T-helper 22 cell (primary cell): ENCODE results near the gene PXN.
"Not testable (repeated sequence)": the region's sequence is repeated elsewhere in the genome, so short reads cannot be mapped to it uniquely, and the experiment has no call there.

Experiments
- DNase-seq: peaks from one replicate; pipeline ENCODE4 v3.0.0-alpha.2; 2020; ENCODE audit warnings: low read depth

PXN gene

DNA sequence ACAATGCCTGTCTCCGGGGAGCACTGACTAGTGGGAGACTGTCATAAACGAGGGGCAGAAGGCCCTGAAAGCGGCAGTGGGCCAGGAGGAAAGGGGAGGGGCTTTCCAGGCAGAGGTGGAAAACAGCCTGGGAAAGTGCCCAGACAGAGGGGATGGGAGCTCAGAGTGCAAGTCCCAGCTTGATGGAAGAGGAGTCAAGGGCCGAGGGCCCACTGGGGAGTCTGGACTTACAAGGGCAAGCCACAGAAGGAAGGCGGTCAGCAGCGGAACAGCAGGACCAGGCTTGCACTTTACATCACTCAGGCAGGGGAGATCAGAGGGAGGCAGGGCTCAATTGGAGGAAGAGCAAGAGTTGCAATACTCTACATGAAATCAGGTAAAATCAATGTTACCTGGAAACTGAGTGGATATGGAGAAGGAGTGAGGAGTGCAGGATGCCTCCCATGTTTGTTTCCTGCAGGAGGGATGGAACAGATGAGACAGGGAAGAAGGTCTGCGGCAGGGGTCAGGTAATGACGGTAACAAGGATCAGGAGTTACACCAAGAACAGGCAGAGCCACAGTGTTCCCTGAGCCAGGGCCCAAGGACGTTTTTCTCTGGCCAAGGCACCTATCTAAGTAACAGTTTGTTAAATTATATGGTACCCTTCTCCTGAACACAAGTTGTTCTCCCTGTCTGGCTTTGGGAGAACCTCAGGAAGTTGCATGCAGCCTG is 23.8 kb downstream of the PXN start:
- no peak for DNase-seq

DNA sequence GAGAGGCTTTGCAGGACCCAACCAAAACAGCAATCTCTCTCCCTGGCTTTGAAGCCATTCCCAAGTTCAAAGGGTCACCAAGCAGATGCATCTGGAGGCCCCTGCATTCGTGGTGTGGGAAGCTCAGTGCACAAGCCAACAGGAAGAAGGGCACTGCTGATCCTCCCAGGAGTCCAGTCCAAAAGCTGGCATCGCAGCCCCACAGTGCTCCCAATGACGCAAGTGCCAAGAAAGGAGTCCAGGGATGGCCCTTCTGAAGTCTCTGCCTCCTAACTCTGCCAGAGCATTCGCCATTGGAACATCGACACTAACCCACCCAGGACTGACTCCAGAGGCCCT is 25.1 kb downstream of the PXN start:
- DNase-seq, result no peak

DNA sequence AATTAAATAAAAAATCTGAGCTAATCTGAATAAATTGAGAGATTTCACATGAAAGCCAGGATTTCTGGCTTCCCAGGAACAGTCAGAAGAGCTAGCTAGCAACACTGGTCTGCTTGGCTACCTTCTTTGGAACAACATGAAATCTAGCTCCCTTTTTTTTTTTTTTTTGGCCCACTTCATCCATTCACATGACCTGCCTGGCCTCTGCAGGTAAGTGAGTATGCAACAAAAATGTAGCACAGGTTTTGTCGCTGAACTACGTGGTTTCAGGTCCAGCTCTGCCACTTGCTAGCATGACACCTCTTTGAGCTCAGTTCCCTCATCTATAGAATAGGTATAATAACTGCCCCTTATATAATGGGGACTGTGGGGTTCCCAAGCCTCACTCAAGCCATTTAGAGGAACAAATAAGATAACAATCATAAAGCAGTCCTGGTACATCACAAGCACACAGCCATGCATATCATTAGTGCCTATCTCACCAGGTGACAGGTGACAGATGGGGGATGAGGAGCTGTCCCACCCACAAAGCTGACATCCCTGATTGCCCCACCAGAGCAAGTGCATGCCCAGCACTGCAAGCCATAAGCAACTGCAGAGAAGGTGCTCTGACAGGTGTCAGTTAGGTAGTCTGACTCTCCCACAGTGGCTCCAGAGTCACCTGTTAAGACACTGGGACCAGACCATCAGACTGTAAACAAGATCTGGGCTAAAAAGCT is 25.6 kb downstream of the PXN start:
- DNase-seq, result no peak

DNA sequence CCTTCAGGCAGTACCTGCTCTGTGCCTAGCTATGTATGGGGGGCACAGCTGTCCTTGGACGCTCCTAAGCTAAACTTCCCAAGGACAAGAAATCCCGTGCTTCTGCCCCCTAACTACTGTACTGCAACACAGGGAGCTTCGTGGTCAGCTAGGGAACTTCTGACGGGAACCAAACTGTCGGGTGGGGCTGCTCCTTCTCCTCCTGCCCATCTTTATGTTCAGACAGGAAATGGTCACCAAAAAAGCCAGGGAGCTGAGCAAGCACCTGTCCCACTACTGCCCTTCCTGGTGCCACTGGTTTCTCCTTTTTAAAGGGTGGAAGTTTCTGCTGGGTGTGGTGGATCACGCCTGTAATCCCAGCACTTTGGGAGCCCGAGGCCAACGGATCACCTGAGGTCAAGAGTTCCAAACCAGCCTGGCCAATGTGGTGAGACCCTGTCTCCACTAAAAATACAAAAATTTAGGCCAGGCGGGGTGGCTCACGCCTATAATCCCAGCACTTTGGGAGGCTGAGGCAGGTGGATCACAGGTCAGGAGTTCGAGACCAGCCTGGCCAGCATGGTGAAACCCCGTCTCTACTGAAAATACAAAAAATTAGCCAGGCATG is 26.6 kb downstream of the PXN start:
- DNase-seq, result no peak

DNA sequence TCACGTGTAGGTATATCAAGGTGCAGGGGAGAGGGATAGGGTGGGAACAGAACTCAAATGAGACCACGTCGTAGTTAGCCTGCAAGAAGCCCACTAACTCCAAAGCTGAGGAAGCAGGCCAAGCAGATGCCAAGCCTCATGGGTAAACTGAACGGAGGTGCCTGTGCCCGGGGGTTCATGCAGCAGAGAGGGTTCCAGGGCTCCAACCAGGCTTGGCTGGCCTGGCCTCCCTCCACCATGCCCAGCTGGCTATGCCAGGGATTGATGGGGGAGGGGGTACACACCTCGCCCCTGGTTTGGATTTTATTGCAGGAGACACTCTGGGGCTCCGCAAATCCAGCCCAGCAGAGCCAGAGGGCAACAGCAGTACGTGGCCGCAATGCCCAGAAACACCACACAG is 27.3 kb downstream of the PXN start:
- no peak for DNase-seq

DNA sequence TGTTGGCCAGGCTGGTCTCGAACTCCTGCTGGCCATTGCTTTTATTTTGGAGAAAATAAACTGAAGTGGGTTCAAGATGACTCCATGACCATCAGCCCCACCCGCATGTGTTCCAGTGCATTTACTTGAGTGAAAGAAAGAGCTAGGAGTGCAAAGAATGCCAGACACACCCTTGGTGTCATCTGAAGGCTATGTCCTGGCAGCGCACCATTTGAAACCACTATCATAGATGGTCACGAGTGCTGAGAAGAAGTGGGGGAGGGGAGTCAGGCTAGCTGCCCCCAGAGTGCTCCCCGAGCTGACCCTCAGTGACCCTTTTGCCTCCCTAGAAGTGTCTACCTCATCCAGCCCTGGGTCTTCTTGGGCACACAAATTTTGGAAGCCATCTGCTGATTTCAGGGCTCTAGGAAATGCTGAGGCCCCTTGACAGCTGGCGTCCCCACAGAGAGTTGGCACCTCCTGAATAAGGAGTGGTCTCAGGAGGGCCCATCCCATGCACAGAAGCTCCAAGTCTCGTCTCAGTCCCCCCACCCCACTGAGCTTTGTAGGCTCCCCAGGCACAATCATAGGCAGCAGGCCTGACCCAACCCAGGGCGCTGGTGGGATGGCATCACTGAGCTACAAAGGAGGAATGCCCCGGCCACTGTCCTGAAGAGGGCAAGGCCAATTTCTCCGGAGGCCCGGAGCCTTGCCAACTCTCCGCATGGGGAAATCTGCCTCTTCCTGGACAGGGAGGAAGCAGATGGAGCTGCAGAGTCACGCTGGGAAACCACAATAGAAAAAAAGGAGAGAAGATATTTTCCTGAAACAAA is 28.0 kb downstream of the PXN start:
- no peak for DNase-seq

DNA sequence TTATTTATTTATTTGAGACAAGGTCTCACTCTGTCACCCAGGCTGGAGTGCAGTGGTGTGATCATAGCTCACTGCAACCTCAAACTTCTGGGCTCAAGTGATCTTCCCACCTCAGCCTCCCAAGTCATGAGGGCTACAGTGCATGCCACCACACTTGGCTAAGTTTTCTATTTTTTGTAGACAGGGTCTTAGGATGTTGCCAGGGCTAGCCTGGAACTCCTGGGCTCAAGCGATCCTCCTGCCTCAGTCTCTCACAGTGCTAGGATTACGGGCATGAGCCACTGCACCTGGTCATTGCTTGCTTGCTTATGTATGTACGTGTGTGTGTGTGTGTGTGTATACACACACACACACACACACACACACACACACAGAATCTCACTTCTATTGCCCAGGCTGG is 28.7 kb downstream of the PXN start:
- not testable (repeated sequence) for DNase-seq

DNA sequence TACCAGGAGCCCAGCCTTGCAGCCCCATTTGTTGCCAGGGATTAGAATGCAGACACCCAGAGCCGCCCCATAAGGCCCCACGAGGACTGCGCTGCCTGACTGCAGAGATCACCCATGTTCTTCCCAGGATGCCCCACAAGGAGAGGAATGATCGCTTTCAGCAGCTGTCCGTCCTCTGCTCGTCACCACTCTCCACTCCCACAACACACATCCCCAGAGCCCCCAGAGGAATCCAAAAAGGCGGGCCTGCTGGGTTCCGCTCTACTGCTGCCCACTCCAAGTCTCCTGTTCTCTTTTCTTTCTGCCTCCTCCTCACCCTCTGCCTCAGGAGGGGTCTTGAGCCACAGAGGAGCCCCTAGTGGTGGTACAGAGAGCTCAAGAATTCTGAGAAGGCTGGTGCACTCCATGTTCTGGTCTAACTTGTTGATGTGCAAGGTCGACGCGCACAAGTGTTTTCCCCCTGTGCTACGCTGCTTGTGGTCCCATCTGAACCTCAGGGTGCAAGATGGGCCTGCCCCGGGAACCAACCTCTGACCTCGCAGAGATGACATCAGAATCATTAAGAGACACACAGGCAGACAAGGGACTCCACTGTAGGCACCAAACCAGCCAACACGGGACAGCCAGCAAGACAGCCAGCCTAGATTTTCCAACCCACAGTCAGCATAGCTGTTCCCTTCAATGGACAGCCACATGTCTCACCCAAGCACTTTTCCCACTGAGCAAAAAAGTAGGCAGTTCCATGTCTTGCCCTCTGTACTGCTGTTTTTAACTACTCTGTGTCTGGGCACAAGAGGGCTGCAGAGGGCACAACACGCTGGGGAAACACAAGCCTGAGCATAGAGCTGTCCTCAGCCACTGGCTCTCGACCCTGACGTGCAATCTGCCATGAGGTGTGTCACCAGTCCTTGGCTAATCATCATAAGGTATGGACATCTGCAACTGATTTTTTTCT is 29.9 kb downstream of the PXN start:
- DNase-seq, result no peak

DNA sequence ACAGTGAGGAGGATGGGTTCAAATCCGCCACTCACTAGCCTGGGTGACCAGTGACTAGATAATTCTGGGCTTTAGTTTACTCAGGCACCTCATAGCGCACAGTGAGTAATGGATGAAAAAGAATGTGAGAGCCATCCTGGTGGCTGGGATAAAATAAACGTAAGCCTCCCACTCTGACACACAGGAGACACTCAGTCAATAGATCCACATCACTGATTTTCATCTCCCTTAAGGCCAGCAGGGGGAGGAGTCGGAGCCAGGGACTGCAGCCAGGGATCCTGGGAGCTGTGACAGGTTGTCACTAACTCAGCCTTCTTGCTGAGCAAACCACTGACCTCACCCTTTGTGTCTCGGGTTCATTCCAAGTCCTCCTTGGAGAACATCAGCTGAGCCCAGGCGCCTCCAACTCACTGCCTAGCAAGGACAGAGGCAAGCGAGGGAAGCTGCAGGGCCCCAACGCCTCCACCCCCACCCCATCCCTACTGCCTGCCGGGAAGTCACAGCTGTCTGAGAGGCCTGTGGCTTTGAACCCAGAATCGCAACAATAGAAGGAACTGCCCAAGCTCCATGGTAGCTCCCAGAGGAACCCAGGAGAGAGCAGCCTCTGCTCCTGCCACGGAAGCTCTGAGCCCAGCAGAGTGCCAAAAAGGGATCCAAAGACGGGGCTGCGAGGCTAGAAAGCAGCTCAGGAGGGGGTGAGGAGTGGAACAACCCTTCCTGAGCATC is 30.7 kb downstream of the PXN start:
- no peak for DNase-seq

DNA sequence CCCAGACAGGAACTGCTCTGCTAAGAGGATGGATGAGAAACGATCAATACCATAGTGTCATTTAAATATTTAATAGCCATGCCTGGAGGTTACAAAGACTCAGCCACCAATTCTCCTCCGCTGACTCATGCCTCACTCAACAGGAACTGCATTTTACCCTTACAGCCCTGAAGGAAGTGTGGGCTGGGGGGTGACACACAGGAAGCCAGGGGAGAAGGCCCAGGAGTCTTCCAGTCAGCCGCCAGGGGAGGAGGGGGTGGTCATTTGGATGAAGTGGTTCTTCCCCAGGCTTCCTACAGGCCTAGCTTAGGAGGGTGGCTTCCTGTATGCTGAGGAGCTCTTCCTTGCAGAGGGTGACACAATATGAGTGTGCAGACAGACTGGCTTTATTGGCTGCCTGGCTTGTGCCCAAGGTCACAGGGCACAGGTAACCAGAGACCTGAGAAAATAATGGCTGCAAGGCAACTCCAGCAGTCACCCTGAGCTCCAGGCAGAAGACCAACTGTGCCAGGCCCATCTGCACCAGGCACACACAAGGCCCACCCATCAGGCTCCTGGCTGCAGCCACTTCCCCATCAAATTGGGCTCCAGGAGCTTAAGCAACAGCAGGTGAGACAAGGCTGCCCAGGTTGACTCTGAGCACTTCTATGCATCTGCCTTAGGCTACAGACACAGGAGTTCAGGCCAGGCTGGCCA is 34.1 kb downstream of the PXN start:
- peak; percentile 85 for DNase-seq

DNA sequence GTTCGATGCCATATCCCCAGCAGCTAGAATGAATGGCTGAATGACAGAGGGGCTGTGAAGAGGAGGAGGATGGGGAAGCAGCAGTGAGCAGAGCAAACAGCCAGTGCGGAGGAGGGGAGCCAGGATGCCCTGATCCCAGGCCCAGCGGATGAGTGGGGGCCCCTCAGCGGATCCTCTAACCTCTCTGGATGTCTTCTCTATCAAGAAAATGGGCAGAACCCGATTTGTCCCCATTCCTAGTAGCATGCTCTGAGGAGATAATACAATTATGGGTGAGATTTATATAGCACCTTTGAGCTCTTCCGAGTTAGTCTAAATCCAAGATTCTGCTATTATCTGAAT is 34.6 kb downstream of the PXN start:
- DNase-seq, result no peak

DNA sequence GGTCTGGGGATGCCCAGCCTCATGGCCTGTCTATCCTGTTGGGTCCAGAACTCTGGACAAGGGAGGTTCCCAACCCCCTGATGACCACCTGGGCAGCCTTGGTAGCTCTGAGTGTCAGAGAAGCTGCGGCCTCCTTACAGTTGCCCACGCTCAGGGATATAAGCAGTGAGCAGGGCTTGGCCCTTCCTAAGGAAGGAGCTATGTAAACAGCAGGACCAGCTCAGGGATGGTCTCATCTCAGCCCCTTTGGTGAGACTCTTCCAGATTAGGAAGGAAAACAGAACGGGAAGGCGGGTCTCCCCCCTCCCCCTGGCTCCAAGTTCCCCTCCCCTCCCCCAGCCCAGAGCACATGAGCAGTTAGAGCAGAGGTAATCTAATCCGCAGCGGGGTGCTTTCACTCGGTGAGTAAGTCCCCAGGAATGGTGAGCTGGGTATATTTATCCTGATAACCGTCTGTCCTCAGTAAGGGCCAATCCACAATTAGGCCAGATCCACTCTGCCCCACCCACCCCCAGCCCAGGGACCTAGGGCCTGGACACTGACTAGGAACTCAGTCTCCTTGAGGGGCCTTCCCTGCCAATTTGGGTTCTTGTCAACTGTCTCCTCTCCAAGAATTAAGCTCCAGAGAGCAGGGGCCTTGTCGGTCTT is 35.1 kb downstream of the PXN start:
- DNase-seq, result no peak

DNA sequence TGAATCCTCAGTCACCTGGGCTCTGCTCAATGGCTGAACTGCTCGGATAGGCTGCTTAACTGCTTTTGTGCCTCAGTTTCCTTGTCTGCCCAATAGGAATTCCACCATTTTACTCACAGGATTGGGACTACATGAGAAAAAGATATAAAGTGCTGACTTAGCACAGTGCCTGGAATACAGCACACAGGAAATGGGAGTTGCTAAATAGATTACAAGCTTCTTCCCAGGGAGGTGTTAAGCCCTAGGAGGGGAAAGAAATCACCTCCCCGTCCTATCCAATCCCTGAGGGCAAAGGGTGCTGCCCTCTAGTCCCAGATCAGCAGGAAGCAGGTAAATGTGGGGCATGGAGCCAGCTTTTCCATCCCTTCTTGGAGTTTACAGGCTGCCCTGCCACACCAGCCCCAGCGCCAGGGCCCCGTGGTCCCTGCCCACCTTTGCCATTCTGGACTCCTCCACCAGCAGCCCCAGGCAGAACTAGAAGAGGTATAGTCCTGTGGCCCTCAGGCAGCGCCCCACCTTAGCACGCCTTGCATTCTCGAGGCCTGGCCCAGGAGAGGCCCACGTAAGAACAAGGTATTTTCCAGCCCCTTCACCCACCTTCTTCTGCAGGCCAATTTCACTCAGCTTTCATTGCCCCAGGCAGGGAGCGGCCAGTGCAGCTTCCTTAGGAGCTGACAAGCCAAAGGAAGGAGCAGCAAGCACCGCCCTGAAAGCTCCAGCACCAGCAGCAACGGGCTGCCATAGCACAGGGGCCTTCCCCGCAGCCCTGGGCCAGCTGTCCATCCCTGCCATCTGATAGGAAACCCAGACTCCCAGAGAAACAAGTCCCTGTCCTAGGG is 35.8 kb downstream of the PXN start:
- DNase-seq, result no peak

DNA sequence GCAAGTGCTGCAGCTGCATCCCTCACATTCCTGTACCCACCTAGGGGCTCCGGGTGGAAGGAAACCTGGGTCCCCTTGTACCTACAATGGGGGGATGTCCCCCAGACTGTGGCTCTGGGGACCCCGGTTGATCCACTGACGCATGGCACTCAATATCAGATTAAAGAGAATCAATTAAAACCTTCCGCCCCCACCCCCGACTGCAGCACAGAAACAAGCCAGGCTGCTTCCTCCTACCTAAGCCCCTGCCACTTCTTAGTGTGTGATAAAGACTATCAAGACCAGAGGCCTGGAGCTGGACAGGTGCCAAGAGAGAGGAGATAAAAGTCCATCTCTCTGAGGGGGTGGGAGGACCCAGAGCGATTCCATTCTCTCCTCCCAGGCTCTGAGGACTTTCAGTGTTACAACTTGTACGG is 36.5 kb downstream of the PXN start:
- DNase-seq, result no peak

DNA sequence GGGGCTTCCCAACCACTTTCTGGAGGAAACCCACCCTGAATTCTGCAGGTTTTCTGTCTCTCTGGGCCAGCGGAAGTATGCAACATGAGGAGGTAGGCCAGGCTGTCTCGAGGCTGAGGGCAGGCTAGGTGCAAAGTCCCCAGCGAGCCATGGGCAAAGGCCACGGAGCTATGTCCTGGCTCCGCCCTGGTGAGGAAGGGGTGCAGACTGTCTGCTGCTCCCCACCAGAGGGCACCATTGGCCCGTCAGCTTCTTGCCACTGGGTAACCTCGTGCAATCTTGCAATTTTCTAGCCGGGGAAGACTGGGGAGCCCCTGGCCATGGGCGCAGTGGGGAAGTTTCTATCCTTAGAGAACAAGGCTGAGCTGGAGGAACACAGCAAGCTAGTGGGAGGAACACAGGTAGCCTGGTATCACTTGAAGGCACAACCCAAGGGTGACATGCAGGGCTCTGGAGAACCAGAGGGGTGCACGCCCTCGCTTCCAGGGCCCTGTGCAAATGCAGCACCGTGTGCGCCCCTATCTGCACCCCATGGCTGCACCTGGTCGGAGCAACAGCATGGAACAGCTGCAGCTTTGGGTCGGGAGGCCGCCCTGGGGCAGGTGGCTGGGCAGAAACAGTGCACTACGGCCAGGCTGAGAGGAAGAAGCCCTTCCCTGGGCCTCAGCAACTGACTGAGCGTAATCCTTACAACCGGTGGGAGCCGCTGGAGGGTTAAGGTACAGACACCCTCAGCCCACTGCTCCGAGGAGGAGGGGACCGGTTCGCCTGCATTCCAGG is 37.0 kb downstream of the PXN start:
- DNase-seq, result peak; percentile 71

DNA sequence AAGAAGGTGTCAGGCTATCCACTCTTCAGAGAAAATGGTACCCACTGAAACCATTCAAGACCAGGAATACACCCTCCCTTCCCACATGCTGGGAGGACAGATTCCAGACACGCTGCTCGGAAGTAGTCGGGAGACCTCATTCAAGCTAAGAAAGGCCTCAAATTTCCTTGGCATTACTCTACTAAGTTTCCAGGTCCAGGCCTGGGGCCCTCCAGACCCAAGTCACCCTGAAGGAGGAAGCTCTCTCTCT is 37.6 kb downstream of the PXN start:
- DNase-seq, result no peak

DNA sequence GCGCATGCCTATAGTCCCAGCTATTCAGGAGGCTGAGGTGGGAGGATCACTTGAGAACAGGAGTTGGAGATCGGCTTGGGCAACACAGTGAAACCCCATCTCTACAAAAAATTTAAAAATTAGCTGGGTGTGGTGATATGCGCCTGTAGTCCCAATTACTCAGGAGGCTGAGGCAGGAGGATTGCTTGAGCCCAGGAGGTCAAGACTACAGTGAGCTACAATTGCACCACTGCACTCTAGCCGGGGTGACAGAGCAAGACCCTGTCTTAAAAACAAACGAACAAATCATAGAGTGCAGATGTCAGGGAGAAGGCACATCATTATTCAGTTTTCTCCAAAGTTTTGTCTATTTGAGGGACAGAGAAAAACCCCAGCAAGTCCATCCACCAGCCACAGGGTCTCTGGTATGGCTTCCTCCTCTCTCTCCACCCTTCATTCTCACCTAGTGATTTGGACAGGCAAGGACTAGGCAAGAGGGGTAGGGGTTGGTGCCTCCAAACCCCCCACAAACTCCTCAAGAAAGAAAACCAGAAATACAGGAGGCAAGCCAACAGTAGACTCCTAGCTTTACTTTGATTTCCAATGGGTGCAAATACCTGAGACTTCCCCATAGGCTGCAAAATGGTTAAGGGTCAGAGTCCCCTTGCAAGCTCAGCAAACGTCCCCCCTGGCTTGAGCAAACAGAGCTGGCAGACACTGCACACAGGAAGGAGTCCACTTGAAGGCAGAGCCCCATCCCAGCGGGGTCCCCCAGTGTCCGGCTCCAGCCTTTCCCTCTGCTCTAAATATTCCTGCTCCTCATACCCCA is 38.1 kb downstream of the PXN start:
- DNase-seq, result no peak
